ENCODE data around the gene NDUFV3.
"Not testable (repeated sequence)": the region's sequence is repeated elsewhere in the genome, so short reads cannot be mapped to it uniquely, and the experiment has no call there.

The NDUFV3 gene

DNA sequence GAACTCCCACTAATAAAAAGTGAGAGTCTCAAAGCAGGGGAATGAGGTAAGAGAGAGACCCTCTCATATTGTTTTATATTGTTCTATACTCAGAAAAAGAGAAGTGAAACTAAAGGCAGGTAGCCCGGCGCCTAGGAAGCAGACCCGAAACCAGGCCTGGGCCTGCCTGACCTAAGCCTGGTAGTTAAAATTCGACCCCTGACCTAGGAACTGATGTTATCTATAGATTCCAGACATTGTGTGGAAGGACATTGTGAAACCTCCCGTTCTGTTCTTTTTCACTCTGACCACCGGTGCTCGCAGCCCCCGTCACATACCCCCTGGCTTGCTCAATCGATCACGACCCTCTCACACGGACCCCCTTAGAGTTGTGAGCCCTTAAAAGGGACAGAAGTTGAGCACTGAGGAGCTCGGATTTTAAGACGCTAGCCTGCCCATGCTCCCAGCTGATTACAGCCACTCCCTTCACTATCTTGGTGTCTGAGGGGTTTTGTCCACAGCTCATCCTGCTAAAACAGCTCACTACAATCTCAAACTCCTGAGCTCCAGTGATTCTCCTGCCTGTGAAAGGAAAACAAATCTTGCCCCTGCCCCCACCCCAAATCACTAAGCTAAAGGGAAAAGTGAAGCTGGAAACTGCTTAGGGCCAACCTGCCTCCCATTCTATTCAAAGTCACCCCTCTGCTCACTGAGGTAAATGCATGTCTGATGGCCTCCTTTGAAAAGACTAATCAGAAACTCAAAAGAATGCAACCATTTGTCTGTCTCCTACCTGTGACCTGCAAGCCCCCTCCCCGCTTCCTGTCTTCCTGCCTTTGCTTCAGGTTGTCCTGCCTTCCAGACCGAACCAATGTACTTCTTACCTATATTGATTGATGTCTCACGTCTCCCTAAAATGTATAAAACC lies 44.2 kb downstream of the NDUFV3 start:
- DNase-seq (ENCODE audit: low read depth): not testable (repeated sequence)

DNA sequence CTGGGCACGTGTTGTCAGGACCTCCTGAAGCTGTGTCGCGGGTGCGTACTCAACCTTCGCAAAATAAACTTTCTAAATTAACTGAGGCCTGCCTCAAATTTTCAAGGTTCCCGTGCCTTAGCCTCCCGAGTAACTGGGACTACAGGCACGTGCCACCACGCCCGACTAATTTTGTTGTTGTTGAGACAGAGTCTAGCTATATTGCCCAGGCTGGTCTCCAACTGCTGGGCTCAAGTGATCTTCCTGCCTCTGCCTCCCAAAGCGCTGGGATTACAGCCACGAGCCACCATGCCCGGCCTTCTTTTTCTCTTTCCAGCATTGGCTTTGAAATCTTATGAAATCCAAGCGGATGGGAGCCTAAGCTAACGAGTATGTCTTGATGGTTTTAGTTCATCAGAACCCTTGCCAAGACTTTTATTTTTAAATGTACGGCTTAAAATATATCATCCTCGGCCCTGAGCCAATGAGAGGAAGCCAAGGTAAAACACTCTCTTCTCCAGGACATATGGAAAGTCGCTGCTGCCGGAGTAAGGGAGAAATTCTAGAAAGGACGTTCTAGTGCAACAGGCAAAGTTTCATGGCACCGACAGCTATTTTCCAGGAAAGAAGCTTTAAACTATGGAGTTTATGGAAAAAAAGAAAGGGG lies 45.0 kb downstream of the NDUFV3 start:
- no peak for DNase-seq (ENCODE audit: low read depth)

DNA sequence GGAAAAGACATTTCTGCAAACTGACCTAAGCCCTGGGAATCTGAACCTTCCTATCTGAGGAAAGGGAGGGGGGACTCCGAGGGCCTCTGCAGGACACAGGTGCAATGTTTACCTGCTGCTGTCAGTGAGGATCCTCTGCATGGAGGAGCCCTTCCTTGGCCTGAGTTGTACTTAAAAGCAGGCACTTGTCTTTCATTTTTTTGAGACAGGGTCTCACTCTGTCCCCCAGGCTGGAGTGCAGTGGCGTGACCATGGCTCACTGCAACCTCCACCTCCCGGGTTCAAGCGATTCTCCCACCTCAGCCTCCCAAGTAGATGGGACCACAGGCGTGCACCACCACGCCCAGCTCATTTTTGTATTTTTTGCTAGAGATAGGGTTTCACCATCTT lies 45.5 kb downstream of the NDUFV3 start:
- not testable (repeated sequence) for DNase-seq (ENCODE audit: low read depth)

DNA sequence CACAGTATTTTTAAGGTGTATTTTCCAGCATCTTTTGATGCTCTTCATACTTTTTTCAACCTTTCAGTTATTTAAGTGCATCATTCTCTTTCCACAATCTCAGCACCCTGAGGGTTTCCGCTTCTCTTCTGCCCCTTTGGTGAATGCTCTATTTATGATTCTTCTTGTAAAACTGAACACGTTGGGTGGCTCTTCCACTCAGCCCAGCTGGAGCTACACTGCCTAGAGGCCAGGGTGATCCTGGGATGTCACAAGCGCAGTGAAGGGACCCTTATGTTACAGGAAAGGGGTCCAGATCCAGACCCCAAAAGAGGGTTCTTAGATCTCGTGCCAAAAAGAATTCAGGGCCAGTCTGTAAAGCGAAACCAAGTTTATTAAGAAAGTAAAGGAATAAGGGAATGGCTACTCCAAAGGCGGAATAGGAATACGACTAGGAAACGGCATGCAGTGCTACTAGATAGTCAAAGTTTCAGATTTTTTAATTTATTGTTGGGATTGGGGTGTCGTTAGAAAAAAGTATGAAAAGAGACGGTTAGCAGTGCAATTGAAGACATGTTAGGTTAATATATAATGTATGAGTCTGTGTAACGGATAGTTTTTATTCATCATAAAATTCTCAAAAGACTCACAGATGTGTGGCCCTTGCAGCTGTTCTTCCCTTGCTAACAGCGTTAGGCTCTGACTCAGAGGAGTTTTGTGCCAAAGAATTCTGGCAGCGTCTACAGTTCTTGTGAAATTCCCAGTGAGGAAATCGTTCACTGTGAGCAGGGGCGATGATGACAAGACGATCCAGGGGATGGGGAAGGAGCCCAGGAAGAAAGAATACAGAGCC lies 46.7 kb downstream of the NDUFV3 start:
- no peak for DNase-seq (ENCODE audit: low read depth)

DNA sequence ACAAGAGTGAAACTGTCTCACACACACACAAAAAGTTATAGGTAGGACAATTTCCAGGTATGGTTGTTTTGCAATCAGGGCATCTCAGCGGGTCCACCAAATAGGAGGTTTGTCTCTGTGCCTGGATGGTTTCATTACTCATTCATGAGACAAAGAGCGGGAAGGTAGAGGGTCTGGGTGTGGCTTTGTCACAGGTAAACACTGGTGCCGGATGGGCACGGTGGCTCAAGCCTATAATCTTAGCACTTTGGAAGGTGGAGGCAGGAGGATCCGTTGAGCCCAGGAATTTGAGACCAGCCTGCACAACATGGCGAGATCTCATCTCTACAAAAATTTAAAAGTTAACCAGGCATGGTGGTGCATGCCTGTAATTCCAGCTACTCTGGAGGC lies 48.6 kb downstream of the NDUFV3 start:
- no peak for DNase-seq (ENCODE audit: low read depth)

DNA sequence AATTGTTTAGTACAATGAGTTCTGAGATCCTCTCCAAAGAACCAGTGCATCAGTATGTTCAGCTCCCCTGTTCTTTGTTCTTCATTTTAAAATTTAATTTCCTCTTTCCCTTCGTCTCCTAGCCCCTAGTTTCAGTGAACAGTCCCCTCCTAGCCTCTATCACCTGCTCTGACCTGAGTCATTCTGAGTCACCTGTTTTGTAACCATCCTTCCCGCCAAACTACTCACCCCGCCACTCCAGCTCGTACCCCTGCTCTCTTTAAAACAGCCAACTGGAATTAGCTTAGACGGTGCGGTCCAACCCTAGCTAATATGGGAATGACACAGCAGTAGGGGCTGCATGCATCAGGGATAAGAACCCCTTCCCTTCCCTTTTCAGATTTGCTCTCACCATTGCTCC lies 49.1 kb downstream of the NDUFV3 start:
- no peak for DNase-seq (ENCODE audit: low read depth)

DNA sequence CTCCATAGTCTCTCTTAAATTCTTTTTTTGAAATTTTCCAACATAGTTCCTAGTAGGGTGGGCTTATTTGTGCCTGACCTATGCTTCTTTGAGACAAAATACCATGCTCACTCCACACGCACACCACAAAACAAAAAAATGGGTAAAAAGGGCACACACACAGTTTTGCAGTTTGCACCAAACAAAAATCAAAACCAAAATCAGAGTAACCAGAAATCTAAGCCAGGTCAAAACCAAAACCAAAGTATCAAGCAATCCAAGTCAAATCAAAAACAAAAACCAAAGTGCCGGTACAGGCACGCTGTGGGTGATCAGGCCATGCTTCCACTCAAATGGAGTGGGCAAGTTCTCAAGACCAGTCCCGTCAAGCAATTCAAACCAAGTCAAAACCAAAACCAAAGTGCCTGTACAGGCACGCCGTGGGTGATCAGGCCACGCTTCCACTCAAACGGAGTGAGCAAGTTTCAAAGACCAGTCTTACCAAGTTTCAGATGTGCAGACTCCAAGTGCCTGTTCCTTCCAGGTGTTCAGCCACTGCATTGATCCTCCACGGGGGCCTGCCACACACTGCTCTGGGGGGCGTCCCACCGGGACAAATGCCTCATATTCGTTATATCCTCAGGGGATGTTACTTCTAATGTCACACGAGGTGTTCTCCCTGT lies 56.1 kb downstream of the NDUFV3 start:
- not testable (repeated sequence) for DNase-seq (ENCODE audit: low read depth)

DNA sequence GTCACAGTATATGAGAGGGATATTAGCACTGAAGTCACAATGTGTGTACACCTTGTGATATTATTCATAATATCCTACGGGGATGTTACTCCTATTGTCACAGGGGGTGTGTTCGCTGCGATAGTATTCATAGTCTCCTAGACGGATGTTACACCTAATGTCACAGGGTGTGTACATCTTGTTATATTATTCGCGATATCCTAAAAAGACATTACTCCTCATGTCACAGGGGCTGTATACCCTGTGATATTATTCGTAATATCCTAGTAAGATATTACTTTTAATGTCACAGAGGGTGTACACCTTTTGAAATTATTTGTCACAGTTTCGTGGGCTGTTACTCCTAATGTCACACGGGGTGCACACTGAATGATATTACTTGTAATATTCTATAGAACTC lies 58.1 kb downstream of the NDUFV3 start:
- not testable (repeated sequence) for DNase-seq (ENCODE audit: low read depth)

DNA sequence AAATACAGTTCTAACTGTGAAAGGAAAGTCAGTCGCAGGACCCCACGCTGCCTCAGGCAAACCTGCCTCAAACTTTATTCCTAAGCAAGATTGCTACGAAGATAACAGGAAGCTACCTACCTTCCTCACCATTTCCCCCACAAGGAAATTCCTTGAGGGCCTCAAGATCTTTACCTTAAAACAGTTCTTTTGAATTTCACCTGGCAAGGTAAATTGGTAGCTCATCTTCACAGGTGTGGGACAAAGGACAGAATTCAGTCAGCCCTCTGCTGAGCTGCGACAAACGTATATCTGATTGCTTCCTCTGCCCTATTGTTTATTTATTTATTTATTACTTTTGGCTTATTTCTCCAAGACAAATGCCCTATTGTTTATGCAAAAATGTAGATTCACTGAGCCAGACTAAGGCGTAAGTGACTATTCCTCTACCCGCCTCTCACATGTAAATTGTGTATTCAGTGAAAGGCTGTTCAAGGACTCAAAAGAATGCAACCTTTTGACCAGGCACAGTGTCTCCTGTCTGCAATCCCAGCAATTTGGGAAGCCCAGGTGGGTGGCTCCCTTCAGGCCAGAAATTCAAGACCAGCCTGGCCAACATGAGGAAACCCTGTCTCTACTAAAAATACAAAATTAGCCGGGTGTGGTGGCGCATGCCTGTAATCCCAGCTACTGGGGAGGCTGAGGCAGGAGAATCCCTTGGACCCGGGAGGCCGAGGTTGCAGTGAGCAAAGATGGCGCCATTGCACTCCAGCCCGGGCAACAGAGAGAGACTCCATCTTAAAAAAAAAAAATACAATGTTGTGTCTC lies 63.9 kb downstream of the NDUFV3 start:
- DNase-seq (ENCODE audit: low read depth): no peak

DNA sequence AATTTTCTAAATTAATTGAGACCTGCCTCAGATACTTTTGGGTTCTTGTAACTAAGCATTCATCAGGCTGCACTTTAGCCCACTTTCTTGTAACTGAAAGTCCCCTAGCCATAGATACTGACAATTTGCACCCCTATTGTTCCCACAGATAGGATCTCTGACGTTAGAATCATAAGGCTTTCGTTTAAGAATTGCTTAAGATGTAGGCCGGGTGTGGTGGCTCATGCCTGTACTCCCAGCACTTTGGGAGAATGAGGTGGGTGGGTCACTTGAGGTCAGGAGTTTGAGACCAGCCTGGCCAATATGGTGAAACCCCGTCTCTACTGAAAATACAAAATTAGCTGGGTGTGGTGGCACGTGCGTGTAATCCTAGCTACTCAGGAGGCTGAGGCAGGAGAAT lies 65.0 kb downstream of the NDUFV3 start:
- not testable (repeated sequence) for DNase-seq (ENCODE audit: low read depth)

DNA sequence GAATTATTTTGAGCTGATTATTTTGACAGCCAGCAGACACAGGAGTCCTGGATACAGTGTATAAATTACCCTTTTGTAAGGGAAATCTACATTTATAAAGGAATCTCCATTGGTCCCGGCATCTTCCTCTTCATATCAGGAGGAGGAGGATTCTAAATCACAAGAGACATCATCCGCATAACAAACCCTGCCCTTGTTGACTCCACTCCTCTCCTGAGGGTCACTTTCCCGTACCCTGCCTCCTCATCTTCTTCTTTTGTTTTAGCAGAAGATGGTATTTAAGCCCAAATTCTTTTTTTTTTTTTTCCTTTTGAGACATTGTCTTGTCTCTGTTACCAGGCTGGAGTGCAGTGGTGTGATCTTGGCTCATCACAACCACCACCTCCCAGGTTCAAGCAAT lies 66.6 kb downstream of the NDUFV3 start:
- no peak for DNase-seq (ENCODE audit: low read depth)

DNA sequence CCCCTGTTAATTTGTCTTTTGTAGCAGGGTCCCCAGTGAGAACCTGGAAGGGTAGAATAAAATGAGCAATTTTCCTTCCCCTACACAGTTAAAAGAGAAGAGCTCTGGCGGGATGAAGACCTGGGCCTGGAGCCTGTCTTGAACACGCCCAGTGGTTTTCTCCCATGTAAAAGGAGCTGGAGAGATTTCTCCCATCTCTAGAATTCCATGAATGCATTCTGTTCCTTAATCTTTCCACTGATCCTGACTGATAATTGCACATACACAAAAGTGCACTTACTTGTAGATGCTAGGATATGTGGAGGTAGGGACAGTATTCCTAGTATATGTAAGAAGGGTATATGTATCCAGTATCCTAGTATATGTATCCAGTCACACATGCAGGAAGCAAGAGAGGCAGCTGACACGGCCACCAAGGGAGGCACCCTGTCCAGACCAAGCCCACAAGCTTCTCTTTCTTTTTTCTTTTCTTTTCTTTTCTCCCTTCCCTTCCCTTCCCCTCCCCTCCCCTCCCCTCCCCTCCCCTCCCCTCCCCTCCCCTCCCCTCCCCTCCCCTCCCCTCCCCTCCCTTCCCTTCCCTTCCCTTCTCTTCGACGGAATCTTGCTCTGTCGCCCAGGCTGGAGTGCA lies 69.4 kb downstream of the NDUFV3 start:
- DNase-seq (ENCODE audit: low read depth): no peak

All from T-helper 22 cell (primary cell).